Stimulated activated CD4-positive, alpha-beta T cell treated with anti-CD3 and anti-CD28 coated beads, TNF-alpha, amount 100 ng/mL, for 4 hours (primary cell): ENCODE data around the gene CLCN6.

Experiments used
- DNase-seq, 3 experiments: peaks; one replicate each; pipeline ENCODE4 v3.0.0-alpha.2; 2020; ENCODE audit warnings: low read depth in 3 of 3

Gene CLCN6

GRCh38 chr1:11878081-11878890 lies 72.3 kb downstream of the CLCN6 start:
- DNase-seq: no peak

- no peak for DNase-seq
Measured at GRCh38 chr1:11878891-11879190, 72.8 kb downstream of the CLCN6 start.

- DNase-seq: no peak
Measured at GRCh38 chr1:11879311-11880180, 73.6 kb downstream of the CLCN6 start.

GRCh38 chr1:11880181-11880575 lies 74.2 kb downstream of the CLCN6 start:
- no peak for DNase-seq

- no peak for DNase-seq
Measured at GRCh38 chr1:11880911-11881748, 75.1 kb downstream of the CLCN6 start.

- DNase-seq: no peak
Measured at GRCh38 chr1:11881749-11882441, 75.9 kb downstream of the CLCN6 start.

GRCh38 chr1:11882814-11883538 lies 77.0 kb downstream of the CLCN6 start:
- no peak for DNase-seq

- no peak for DNase-seq
Measured at GRCh38 chr1:11885916-11886315, 79.9 kb downstream of the CLCN6 start.

GRCh38 chr1:11886986-11887665 lies 81.1 kb downstream of the CLCN6 start:
- DNase-seq: no peak

- DNase-seq: no peak
Measured at GRCh38 chr1:11887666-11888007, 81.6 kb downstream of the CLCN6 start.

GRCh38 chr1:11888206-11888876 lies 82.3 kb downstream of the CLCN6 start:
- no peak for DNase-seq

GRCh38 chr1:11888877-11889208 lies 82.9 kb downstream of the CLCN6 start:
- DNase-seq: no peak

GRCh38 chr1:11891433-11892186 lies 85.6 kb downstream of the CLCN6 start:
- DNase-seq: no peak
